GM12873 (cell line): ENCODE results near the gene FOXA3.

Experiments used
- TF ChIP-seq, protein P1 (sequence below): IDR thresholded peaks from 2 replicates; pipeline ENCODE4 v1.5.1; 2012; ENCODE audit warnings: low read depth, mild to moderate bottlenecking, moderate library complexity, low read length, control low read depth; ENCODE audit not compliant: insufficient read depth; ENCODE audit errors: missing control alignments

FOXA3 gene

GRCh38 chr19:45866400-45867176, 2.5 kb downstream of the FOXA3 start:
- TF ChIP-seq, protein P1, sequence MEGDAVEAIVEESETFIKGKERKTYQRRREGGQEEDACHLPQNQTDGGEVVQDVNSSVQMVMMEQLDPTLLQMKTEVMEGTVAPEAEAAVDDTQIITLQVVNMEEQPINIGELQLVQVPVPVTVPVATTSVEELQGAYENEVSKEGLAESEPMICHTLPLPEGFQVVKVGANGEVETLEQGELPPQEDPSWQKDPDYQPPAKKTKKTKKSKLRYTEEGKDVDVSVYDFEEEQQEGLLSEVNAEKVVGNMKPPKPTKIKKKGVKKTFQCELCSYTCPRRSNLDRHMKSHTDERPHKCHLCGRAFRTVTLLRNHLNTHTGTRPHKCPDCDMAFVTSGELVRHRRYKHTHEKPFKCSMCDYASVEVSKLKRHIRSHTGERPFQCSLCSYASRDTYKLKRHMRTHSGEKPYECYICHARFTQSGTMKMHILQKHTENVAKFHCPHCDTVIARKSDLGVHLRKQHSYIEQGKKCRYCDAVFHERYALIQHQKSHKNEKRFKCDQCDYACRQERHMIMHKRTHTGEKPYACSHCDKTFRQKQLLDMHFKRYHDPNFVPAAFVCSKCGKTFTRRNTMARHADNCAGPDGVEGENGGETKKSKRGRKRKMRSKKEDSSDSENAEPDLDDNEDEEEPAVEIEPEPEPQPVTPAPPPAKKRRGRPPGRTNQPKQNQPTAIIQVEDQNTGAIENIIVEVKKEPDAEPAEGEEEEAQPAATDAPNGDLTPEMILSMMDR: no peak

- TF ChIP-seq, protein P1: no peak
Measured at GRCh38 chr19:45870798-45871197, 6.7 kb downstream of the FOXA3 start.

- TF ChIP-seq, protein P1: no peak
Measured at GRCh38 chr19:45872095-45872919, 8.2 kb downstream of the FOXA3 start.

DNA sequence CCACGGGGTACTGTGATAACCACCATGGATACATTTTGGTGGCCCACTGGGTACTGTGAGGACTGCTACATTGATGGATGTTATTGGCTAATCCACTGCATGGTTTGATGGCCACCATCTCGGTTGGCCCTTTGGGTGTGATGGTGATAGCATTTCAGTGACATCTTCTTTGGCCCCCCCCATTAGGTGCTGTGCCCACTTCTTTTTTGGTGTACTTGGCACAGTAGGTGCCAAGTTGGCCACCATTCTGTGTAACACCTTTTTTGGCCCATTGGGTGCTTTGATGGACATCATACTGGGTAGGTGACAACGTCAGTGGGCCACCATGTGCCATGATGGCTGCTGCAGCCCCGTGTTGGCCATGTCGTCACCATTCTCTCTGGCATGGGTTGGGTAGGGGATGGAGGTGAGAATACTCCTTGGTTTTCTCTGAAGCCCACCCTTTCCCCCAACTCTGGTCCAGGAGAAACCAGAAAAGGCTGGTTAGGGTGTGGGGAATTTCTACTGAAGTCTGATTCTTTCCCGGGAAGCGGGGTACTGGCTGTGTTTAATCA, 9.2 kb downstream of the FOXA3 start:
- TF ChIP-seq, protein P1: no peak

- TF ChIP-seq, protein P1: no peak
Measured at GRCh38 chr19:45874620-45874966, 10.5 kb downstream of the FOXA3 start.

DNA sequence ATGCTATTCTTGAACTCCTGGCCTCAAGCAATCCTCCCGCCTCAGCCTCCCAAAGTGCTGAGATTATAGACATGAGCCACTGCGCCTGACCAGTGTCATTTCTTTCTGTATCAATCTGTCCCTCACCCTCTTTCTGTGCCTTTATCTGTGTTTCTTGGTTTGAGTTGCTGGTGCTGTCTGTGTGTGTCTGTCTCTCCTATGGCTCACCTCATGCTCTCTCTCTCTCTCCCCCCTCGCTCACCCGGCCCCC, 12.0 kb downstream of the FOXA3 start:
- TF ChIP-seq, protein P1: no peak

DNA sequence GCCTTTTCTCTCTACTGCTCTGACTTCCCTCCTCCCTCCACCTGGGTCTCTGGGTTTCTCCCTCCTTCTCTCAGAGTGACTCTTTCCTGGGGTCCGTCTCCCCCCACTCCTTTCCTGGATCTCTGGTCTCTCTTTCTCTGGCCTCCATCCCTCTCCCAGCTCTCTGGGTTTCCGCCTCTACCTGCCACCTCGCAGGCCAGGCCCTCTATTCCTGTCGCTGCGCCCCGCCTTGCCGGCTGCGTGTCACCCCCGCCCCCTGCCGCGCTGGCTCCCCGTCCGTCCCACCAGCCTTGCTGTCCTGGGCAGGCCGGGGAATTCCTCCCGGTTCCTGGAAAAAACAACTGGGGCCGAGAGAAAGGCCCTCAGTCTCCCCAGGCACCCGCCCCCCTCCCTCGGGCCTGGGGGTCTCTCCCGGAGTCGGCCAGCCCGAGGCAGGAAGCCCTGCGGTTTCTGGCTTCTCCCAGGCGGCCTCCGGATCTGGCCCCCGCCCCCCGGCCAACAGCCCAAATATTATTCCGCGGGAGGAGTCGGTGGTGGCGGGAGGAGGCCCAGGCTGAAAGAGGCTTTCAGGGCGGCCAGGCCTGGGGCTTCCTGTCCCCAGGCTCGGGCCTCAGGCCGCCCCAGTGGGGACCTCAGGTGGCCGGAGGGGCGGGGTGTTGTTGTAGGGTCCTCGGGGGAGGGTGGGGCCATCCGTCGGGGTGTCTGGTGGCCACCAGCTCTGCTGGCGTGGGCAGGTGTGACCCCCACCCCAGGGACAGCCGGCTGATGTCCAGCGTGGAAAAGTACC, 12.5 kb downstream of the FOXA3 start:
- TF ChIP-seq, protein P1: no peak
